H1 (cell line): ENCODE measurements around the gene MPV17.

Source experiments
- ATF3 ChIP-seq: IDR thresholded peaks from 2 replicates; pipeline ENCODE4 v1.6.1; 2011; ENCODE audit warnings: low read depth, mild to moderate bottlenecking, low read length; ENCODE audit not compliant: insufficient read depth
- CBX8 ChIP-seq: fragments of 300-800, 300-1000 bp; sonication (generic); IDR thresholded peaks from 2 replicates; pipeline ENCODE4 v1.7.1; 2016; ENCODE audit warnings: low read depth, low read length, borderline replicate concordance
- CTCF ChIP-seq, 3 experiments: IDR thresholded peaks; 1 replicate in 2 of 3; 2 replicates in 1 of 3; pipeline versions ENCODE4 v1.5.1 to v1.6.1; 2011; ENCODE audit warnings: low read length in 3 of 3, mild to moderate bottlenecking in 3 of 3, inconsistent platforms in 2 of 3, low read depth in 1 of 3, moderate library complexity in 1 of 3; ENCODE audit not compliant: insufficient read depth in 1 of 3; ENCODE audit errors: control extremely low read depth in 1 of 3
- GTF2F1 ChIP-seq: IDR thresholded peaks from 2 replicates; pipeline ENCODE4 v1.6.1; 2012; ENCODE audit warnings: low read depth, low read length, improper control_type of control experiment, borderline replicate concordance
- KDM1A ChIP-seq: fragments of 200-600, 300-600 bp; sonication (generic); IDR thresholded peaks from 2 replicates; pipeline ENCODE4 v1.7.1; 2016; ENCODE audit warnings: mild to moderate bottlenecking, low read length, borderline replicate concordance
- POLR2AphosphoS5 ChIP-seq: IDR thresholded peaks from 2 replicates; pipeline ENCODE4 v1.6.1; 2011; ENCODE audit warnings: low read depth, low read length
- SIX5 ChIP-seq: IDR thresholded peaks from 2 replicates; pipeline ENCODE4 v1.6.1; 2011; ENCODE audit warnings: mild to moderate bottlenecking, low read depth, low read length
- SP1 ChIP-seq: IDR thresholded peaks from 2 replicates; pipeline ENCODE4 v1.6.1; 2011; ENCODE audit warnings: low read depth, low read length
- TCF12 ChIP-seq: IDR thresholded peaks from 2 replicates; pipeline ENCODE4 v1.6.1; 2011; ENCODE audit warnings: low read depth, mild to moderate bottlenecking, low read length
- ZNF274 ChIP-seq: IDR thresholded peaks from 2 replicates; pipeline ENCODE4 v1.7.0; 2012; ENCODE audit warnings: low read length, borderline replicate concordance; ENCODE audit errors: extremely low read depth
- TF ChIP-seq, protein P1 (sequence below): IDR thresholded peaks from 2 replicates; pipeline ENCODE4 v1.6.1; 2012; ENCODE audit warnings: inconsistent platforms

DNA sequence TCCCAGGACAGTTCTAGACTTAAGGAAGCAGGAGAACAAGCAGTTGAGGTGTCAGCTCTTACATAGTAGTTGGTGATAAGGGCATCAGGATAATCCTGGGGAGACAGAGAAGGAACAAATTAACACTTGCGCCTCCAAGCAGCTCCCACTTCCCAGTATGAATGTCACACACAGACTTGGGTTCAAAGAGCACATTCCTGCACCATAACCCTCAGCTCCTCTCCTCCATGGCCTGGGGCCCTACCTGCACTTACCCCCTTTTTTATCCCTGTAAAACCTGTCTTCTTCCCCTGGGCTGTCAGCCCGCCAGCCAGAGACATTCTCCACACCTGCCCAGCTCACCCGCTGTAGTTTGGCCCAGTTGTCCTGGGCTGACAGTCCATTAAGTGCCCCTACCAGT, 10.7 kb downstream of the MPV17 start:
- TF ChIP-seq ATF3 = no peak
- TF ChIP-seq TCF12 = no peak
- no peak for TF ChIP-seq GTF2F1
- TF ChIP-seq ZNF274 = no peak
- no peak for TF ChIP-seq POLR2AphosphoS5
- no peak for TF ChIP-seq CTCF (IDR thresholded peaks at IDR 0.05; ENCODE audit: control extremely low read depth in 1 of 3, insufficient read depth in 1 of 3, low read depth in 1 of 3, low read length in 3 of 3)
- no peak for TF ChIP-seq SIX5
- TF ChIP-seq CBX8 = no peak
- TF ChIP-seq SP1 = no peak
- TF ChIP-seq, protein P1, sequence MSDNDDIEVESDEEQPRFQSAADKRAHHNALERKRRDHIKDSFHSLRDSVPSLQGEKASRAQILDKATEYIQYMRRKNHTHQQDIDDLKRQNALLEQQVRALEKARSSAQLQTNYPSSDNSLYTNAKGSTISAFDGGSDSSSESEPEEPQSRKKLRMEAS = no peak
- TF ChIP-seq KDM1A = no peak
